ENCODE data around the gene SNX15.

GRCh38 chr11:64998690-64999431 lies 28.4 kb upstream of the SNX15 start:
- TF ChIP-seq CTCF (conservative IDR thresholded peaks at IDR 0.05; ENCODE audit: low read depth, low read length) = no peak
- TF ChIP-seq EZH2 (IDR thresholded peaks at IDR 0.05; ENCODE audit: borderline replicate concordance, low read depth, low read length, poor library complexity, severe bottlenecking) = no peak

Measured in A673 (cell line).